Suprapubic skin (tissue), 4 donors: ENCODE data around the gene CTNNA2. TPM values are rescaled to one million over a fixed set of nuclear protein-coding genes. Genes with fewer than 3 reads are reported as not detected.

Experiments
- DNase-seq, 2 donors: peaks; one replicate each; pipeline ENCODE4 v3.0.0-alpha.2; 2019; ENCODE audit warnings: low spot score in 2 of 2
- H3K27ac ChIP-seq: fragments of 200-600 bp; sonication (generic); one replicate; pipeline ENCODE4 v1.5.1; 2019
- H3K27me3 ChIP-seq: fragments of 200-600 bp; sonication (generic); one replicate; pipeline ENCODE4 v1.5.1; 2019
- H3K36me3 ChIP-seq: fragments of 200-600 bp; sonication (generic); one replicate; pipeline ENCODE4 v1.5.1; 2019
- H3K4me1 ChIP-seq: fragments of 200-600 bp; sonication (generic); one replicate; pipeline ENCODE4 v1.5.1; 2019
- H3K4me3 ChIP-seq: fragments of 200-600 bp; sonication (generic); one replicate; pipeline ENCODE4 v1.5.1; 2019; ENCODE audit warnings: mild to moderate bottlenecking
- H3K9me3 ChIP-seq: fragments of 200-600 bp; sonication (generic); one replicate; pipeline ENCODE4 v1.5.1; 2019
- EP300 ChIP-seq: sonication (generic); formaldehyde crosslinking; IDR thresholded peaks from one replicate; pipeline ENCODE4 v1.6.1; 2017; ENCODE audit warnings: antibody characterized with exemption
- POLR2A ChIP-seq, 2 donors: fragments of 450-650 bp; IDR thresholded peaks; one replicate each; pipeline ENCODE4 v1.6.1; 2017; ENCODE audit warnings: antibody characterized with exemption in 2 of 2, mild to moderate bottlenecking in 2 of 2, moderate library complexity in 2 of 2
- POLR2AphosphoS5 ChIP-seq, 3 donors: sonication (generic); formaldehyde crosslinking; IDR thresholded peaks; one replicate each; pipeline ENCODE4 v1.6.1; 2017; ENCODE audit warnings: antibody characterized with exemption in 3 of 3
- WGBS: methylation state at CpG from one replicate; pipeline ENCODE4 v1.1.5; 2018; 5-methylcytosine and 5-hydroxymethylcytosine counted together
- total RNA-seq, 4 donors: library from RNA; depleted of rRNA; stranded (reverse); fragments of >200 nt; gene quantifications; one replicate each; pipeline ENCODE4 v1.1.0, GENCODE V29; 2016
- TF ChIP-seq, protein P1 (sequence below), 2 donors: fragments of 200-600 bp in 1 of 2; fragments of 450-650 bp in 1 of 2; sonication (generic) in 1 of 2; IDR thresholded peaks; one replicate each; pipeline ENCODE4 v1.5.1; 2016 to 2019; ENCODE audit warnings: antibody characterized with exemption in 2 of 2, mild to moderate bottlenecking in 1 of 2, moderate library complexity in 1 of 2

Gene CTNNA2
- total RNA-seq, 4 donors from 2014 or later, result 0.15 to 0.21 TPM; not detected in 2

DNA sequence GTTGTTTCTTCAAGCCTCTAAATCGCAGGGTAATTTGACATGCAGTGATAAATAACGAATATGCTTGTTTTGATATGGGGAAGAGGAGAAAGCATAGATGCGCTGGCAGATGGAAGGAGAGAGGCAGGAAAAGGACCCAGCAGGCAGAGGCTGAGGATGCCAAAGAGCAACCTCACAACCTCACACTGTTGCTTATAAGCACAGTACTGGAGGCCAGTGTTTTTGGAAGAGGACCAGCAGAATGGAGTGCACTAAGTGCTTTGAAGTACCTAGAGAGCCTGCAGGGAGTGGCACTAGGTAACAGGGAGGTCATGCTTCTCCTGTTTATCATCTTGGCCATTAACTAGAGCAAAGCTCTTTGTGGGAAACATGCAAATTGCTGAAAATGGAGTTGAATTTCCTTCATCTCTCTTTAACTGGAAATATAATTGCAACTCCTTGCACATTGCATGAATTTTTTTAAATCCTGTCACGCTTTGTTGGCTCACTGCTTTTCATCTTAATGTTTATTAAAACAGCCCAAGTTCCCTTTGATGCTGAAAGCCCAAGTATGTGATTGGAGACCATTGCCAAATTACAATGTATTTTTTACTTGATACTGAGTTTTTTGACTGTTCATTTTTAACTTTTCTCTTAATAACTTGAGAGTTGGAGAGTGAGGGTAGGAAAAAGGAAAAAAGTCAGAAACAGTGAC is 555.3 kb downstream of the CTNNA2 start:
- TF ChIP-seq, protein P1, sequence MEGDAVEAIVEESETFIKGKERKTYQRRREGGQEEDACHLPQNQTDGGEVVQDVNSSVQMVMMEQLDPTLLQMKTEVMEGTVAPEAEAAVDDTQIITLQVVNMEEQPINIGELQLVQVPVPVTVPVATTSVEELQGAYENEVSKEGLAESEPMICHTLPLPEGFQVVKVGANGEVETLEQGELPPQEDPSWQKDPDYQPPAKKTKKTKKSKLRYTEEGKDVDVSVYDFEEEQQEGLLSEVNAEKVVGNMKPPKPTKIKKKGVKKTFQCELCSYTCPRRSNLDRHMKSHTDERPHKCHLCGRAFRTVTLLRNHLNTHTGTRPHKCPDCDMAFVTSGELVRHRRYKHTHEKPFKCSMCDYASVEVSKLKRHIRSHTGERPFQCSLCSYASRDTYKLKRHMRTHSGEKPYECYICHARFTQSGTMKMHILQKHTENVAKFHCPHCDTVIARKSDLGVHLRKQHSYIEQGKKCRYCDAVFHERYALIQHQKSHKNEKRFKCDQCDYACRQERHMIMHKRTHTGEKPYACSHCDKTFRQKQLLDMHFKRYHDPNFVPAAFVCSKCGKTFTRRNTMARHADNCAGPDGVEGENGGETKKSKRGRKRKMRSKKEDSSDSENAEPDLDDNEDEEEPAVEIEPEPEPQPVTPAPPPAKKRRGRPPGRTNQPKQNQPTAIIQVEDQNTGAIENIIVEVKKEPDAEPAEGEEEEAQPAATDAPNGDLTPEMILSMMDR (IDR thresholded peaks at IDR 0.05), result no peak
- TF ChIP-seq POLR2AphosphoS5 (IDR thresholded peaks at IDR 0.05) (no peak), EP300 (no peak), POLR2A (IDR thresholded peaks at IDR 0.05) (no peak)
- 65% methylated on average over 4 of the region's 4 CpGs for WGBS
- Histone ChIP-seq H3K4me1 (no peaks in the 10 kb centered on the region), H3K36me3 (no peaks in the 10 kb centered on the region), H3K9me3 (no peaks in the 10 kb centered on the region), H3K27me3 (no peaks in the 10 kb centered on the region), H3K27ac (no peak overlapping the region), H3K4me3 (no peak overlapping the region)
- DNase-seq, result no peak

DNA sequence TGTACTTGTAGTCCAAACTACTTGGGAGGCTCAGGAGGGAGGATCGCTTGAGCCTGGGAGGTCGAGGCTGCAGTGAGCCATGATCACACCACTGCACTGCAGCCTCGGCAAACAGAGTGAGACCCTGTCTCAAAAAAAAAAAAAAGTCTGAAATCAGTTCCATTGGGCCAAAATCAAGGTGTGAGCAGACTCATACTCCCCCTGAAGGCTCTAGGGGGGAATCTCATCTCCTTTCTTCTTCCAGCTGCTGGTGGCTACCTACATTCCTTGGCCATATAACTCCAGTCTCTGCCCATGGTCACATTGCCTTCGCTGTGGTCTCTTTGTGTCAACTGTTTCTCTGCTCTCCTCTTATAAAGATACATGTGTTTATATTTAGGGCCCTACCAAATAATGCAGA is 557.7 kb downstream of the CTNNA2 start:
- WGBS, result 86% methylated on average over 4 of the region's 4 CpGs

DNA sequence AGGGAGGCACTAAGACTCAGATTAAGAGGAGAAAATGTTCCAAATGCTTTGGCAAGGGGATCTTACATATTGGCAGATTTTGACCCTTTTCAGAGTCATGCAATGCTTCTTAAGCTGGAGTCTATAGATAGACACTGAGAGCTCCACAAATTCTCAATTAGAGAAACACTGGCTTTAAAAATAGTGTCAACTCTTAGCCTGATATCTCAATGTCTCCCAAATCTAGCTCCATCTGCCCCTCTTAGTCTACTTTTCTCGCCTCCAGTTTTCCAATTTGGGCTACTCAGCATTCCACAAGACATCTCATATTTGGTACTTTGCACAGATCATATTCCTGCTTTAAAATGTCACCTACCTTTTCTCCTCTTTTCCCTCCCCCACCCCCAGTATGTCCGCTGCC is 559.1 kb downstream of the CTNNA2 start:
- H3K27ac ChIP-seq, result no peak overlapping the region
- H3K27me3 ChIP-seq, result no peaks in the 10 kb centered on the region
- 89% methylated on average over 2 of the region's 2 CpGs for WGBS
- H3K4me3 ChIP-seq, result no peak overlapping the region
- no peak for DNase-seq
- no peaks in the 10 kb centered on the region for H3K9me3 ChIP-seq
- TF ChIP-seq POLR2AphosphoS5 (IDR thresholded peaks at IDR 0.05), result no peak
- no peaks in the 10 kb centered on the region for H3K4me1 ChIP-seq
- H3K36me3 ChIP-seq, result no peaks in the 10 kb centered on the region

More for the DNA sequence above, 557.7 kb downstream of the CTNNA2 start:
- Histone ChIP-seq H3K4me1 (no peaks in the 10 kb centered on the region), H3K36me3 (no peaks in the 10 kb centered on the region), H3K27me3 (no peaks in the 10 kb centered on the region), H3K9me3 (no peaks in the 10 kb centered on the region), H3K4me3 (no peak overlapping the region), H3K27ac (no peak overlapping the region)
- no peak for DNase-seq
- TF ChIP-seq, protein P1 (IDR thresholded peaks at IDR 0.05), result no peak
- TF ChIP-seq EP300, result no peak
- TF ChIP-seq POLR2AphosphoS5 (IDR thresholded peaks at IDR 0.05), result no peak
- no peak for TF ChIP-seq POLR2A (IDR thresholded peaks at IDR 0.05)

DNA sequence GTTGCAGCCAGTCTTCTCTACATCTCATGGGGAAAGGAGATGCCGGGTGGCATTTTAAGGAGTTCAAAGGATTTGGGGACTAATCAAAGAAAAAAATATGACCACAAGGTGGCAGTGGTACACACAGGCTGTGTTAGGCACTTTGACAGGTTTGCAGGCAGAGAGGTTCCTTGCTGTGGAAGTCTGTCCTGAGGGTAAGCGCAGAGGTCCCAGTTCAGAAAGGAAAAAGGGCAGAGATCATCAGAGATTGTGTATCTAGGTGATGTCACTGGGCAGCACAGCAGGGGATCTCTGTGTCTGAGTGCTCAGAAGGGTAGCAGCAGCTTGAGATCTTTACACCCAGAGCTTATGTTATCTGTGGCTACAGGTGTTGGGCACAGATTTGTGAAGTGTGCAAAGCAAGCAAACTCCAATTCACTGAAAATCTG is 560.3 kb downstream of the CTNNA2 start:
- Histone ChIP-seq H3K36me3 (no peaks in the 10 kb centered on the region), H3K4me3 (no peak overlapping the region), H3K9me3 (no peaks in the 10 kb centered on the region), H3K27ac (no peak overlapping the region), H3K4me1 (no peaks in the 10 kb centered on the region), H3K27me3 (no peaks in the 10 kb centered on the region)
- 5% methylated on average over 2 of the region's 2 CpGs for WGBS
- no peak for TF ChIP-seq POLR2A (IDR thresholded peaks at IDR 0.05)
- TF ChIP-seq, protein P1 (IDR thresholded peaks at IDR 0.05), result peak in 1 of 2 donors; percentile 28
- no peak for DNase-seq

DNA sequence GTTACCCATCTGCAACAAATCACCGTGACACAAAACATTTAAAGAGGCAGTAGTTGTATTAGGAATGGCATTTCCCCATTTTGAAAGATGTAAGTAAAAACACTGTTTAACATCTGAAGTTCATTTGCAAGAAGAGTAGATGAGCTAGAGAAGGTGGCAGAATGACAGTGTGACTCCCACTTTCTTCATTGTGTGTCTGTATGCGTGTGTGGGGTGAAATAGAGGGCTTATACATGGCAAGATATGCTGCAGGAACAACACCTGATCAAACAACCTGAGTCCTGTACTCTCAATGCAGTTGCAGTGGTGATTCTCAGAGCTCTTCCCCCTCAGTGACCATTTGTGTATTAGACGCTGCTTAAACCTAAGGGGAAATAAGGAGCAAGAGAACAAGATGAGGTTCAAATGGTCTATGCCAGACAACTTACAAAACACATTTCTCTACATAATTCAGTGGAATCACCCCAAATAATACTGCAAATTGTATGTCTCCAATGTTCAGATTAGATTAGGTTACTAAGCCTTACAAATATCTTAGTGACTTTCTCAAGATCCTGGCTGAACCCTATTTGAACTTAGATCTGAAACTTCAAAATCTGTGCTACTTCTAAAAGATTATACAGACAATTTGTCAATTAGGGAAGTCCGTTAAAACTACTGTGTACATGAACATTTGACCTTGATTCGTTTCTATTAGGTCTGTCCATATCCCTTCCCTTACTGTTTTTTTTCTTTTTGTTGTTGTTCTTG is 561.6 kb downstream of the CTNNA2 start:
- H3K36me3 ChIP-seq, result no peaks in the 10 kb centered on the region
- H3K9me3 ChIP-seq, result no peaks in the 10 kb centered on the region
- WGBS, result 74% methylated on average over 5 of the region's 5 CpGs
- no peaks in the 10 kb centered on the region for H3K4me1 ChIP-seq
- no peak overlapping the region for H3K27ac ChIP-seq
- H3K4me3 ChIP-seq, result no peak overlapping the region
- TF ChIP-seq POLR2A (IDR thresholded peaks at IDR 0.05), result no peak
- TF ChIP-seq, protein P1 (IDR thresholded peaks at IDR 0.05), result no peak
- no peak for TF ChIP-seq EP300
- TF ChIP-seq POLR2AphosphoS5 (IDR thresholded peaks at IDR 0.05), result no peak
- DNase-seq, result no peak
- H3K27me3 ChIP-seq, result no peaks in the 10 kb centered on the region
